Hepatocyte (in vitro differentiated cells): ENCODE measurements around the gene DMD.

Experiments used
- EZH2 ChIP-seq: fragments of 200-600 bp; sonication (generic); IDR thresholded peaks from 2 replicates; pipeline ENCODE4 v1.6.1; 2016; ENCODE audit warnings: antibody characterized with exemption, mild to moderate bottlenecking, borderline replicate concordance
- EZH2phosphoT487 ChIP-seq: fragments of 200-600 bp; sonication (generic); IDR thresholded peaks from one replicate; pipeline ENCODE4 v1.6.1; 2018; ENCODE audit warnings: antibody characterized with exemption, mild to moderate bottlenecking, low read depth, moderate library complexity; ENCODE audit not compliant: unreplicated experiment, severe bottlenecking
- TF ChIP-seq, protein P1 (sequence below): fragments of 200-600 bp; sonication (generic); IDR thresholded peaks from 2 replicates; pipeline ENCODE4 v1.5.1; 2016; ENCODE audit warnings: antibody characterized with exemption, mild to moderate bottlenecking; ENCODE audit not compliant: poor library complexity

DNA sequence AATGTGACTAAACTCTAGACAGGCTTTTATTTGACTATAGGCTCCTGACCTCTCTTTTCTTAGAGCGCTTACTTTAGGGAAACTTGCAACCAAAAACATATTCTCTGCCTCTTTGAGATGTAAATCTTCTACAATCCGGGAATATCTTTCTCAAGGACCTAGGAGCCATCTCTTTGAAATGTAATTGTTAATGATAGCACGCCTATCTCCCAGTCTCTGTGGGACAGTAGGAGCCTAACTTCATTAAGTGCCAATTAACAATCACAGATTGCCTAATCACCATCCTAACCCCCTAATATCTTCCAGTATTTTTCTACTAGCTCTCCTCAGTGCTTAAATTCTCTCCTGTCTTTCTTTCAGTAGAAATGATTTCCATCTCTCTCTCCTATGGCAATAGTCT lies 628.6 kb downstream of the DMD start:
- TF ChIP-seq, protein P1, sequence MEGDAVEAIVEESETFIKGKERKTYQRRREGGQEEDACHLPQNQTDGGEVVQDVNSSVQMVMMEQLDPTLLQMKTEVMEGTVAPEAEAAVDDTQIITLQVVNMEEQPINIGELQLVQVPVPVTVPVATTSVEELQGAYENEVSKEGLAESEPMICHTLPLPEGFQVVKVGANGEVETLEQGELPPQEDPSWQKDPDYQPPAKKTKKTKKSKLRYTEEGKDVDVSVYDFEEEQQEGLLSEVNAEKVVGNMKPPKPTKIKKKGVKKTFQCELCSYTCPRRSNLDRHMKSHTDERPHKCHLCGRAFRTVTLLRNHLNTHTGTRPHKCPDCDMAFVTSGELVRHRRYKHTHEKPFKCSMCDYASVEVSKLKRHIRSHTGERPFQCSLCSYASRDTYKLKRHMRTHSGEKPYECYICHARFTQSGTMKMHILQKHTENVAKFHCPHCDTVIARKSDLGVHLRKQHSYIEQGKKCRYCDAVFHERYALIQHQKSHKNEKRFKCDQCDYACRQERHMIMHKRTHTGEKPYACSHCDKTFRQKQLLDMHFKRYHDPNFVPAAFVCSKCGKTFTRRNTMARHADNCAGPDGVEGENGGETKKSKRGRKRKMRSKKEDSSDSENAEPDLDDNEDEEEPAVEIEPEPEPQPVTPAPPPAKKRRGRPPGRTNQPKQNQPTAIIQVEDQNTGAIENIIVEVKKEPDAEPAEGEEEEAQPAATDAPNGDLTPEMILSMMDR, result no peak
- TF ChIP-seq EZH2, result no peak
- TF ChIP-seq EZH2phosphoT487, result no peak
